ENCODE measurements around the gene BNC2.
A peak's percentile ranks its signal among the peaks of the same experiment; 100 is the strongest.

BNC2 gene

GRCh38 chr9:16813838-16814237 is 56.6 kb downstream of the BNC2 start:
- no peak overlapping the region for H3K27ac ChIP-seq (ENCODE audit: low read length)
- no peaks in the 10 kb centered on the region for H3K27me3 ChIP-seq (ENCODE audit: low read depth, low read length)
- peaks cover 0 to 18% of the 10 kb centered on the region in 2 donors for H3K4me1 ChIP-seq (ENCODE audit: control insufficient read depth in 1 of 2, insufficient read depth in 2 of 2, low read length in 2 of 2)
- no peak overlapping the region for H3K4me3 ChIP-seq (ENCODE audit: low read depth in 1 of 2, low read length in 2 of 2)
- H3K36me3 ChIP-seq (ENCODE audit: control insufficient read depth in 1 of 2, insufficient read depth in 2 of 2, low read length in 2 of 2), result no peaks in the 10 kb centered on the region
- H3K9me3 ChIP-seq (ENCODE audit: control insufficient read depth in 1 of 2, low read length in 2 of 2), result no peaks in the 10 kb centered on the region

GRCh38 chr9:16811987-16812685 is 58.3 kb downstream of the BNC2 start:
- peaks cover 0 to 19% of the 10 kb centered on the region in 2 donors for H3K4me1 ChIP-seq (ENCODE audit: control insufficient read depth in 1 of 2, insufficient read depth in 2 of 2, low read length in 2 of 2)
- no peaks in the 10 kb centered on the region for H3K27me3 ChIP-seq (ENCODE audit: low read depth, low read length)
- no peaks in the 10 kb centered on the region for H3K36me3 ChIP-seq (ENCODE audit: control insufficient read depth in 1 of 2, insufficient read depth in 2 of 2, low read length in 2 of 2)
- no peak overlapping the region for H3K4me3 ChIP-seq (ENCODE audit: low read depth in 1 of 2, low read length in 2 of 2)
- H3K27ac ChIP-seq (ENCODE audit: low read length), result no peak overlapping the region
- H3K9me3 ChIP-seq (ENCODE audit: control insufficient read depth in 1 of 2, low read length in 2 of 2), result no peaks in the 10 kb centered on the region

- Histone ChIP-seq H3K36me3 (ENCODE audit: control insufficient read depth in 1 of 2, insufficient read depth in 2 of 2, low read length in 2 of 2) (no peaks in the 10 kb centered on the region), H3K4me3 (ENCODE audit: low read depth in 1 of 2, low read length in 2 of 2) (no peak overlapping the region), H3K4me1 (ENCODE audit: control insufficient read depth in 1 of 2, insufficient read depth in 2 of 2, low read length in 2 of 2) (peaks cover 0 to 15% of the 10 kb centered on the region in 2 donors), H3K27ac (ENCODE audit: low read length) (no peak overlapping the region), H3K27me3 (ENCODE audit: low read depth, low read length) (no peaks in the 10 kb centered on the region), H3K9me3 (ENCODE audit: control insufficient read depth in 1 of 2, low read length in 2 of 2) (no peaks in the 10 kb centered on the region)
These were observed 60.4 kb downstream of the BNC2 start for GRCh38 chr9:16809912-16810610.

- Histone ChIP-seq H3K27me3 (ENCODE audit: low read depth, low read length) (no peaks in the 10 kb centered on the region), H3K27ac (ENCODE audit: low read length) (no peak overlapping the region), H3K9me3 (ENCODE audit: control insufficient read depth in 1 of 2, low read length in 2 of 2) (no peaks in the 10 kb centered on the region), H3K4me3 (ENCODE audit: low read depth in 1 of 2, low read length in 2 of 2) (no peak overlapping the region), H3K36me3 (ENCODE audit: control insufficient read depth in 1 of 2, insufficient read depth in 2 of 2, low read length in 2 of 2) (no peaks in the 10 kb centered on the region), H3K4me1 (ENCODE audit: control insufficient read depth in 1 of 2, insufficient read depth in 2 of 2, low read length in 2 of 2) (peaks cover 0 to 15% of the 10 kb centered on the region in 2 donors)
These were observed 63.8 kb downstream of the BNC2 start for GRCh38 chr9:16806674-16807073.

- Histone ChIP-seq H3K9me3 (ENCODE audit: control insufficient read depth in 1 of 2, low read length in 2 of 2) (no peaks in the 10 kb centered on the region), H3K27ac (ENCODE audit: low read length) (no peak overlapping the region), H3K27me3 (ENCODE audit: low read depth, low read length) (no peaks in the 10 kb centered on the region), H3K4me1 (ENCODE audit: control insufficient read depth in 1 of 2, insufficient read depth in 2 of 2, low read length in 2 of 2) (peaks cover 0 to 9% of the 10 kb centered on the region in 2 donors), H3K36me3 (ENCODE audit: control insufficient read depth in 1 of 2, insufficient read depth in 2 of 2, low read length in 2 of 2) (no peaks in the 10 kb centered on the region), H3K4me3 (ENCODE audit: low read depth in 1 of 2, low read length in 2 of 2) (no peak overlapping the region)
These were observed 66.8 kb downstream of the BNC2 start for GRCh38 chr9:16803648-16804047.

GRCh38 chr9:16801871-16802466 is 68.5 kb downstream of the BNC2 start:
- Histone ChIP-seq H3K4me1 (ENCODE audit: control insufficient read depth in 1 of 2, insufficient read depth in 2 of 2, low read length in 2 of 2) (peaks cover 0 to 15% of the 10 kb centered on the region in 2 donors), H3K4me3 (ENCODE audit: low read depth in 1 of 2, low read length in 2 of 2) (no peak overlapping the region), H3K27ac (ENCODE audit: low read length) (no peak overlapping the region), H3K27me3 (ENCODE audit: low read depth, low read length) (no peaks in the 10 kb centered on the region), H3K9me3 (ENCODE audit: control insufficient read depth in 1 of 2, low read length in 2 of 2) (no peaks in the 10 kb centered on the region), H3K36me3 (ENCODE audit: control insufficient read depth in 1 of 2, insufficient read depth in 2 of 2, low read length in 2 of 2) (no peaks in the 10 kb centered on the region)

- H3K27me3 ChIP-seq (ENCODE audit: low read depth, low read length), result no peaks in the 10 kb centered on the region
- no peak overlapping the region for H3K27ac ChIP-seq (ENCODE audit: low read length)
- no peaks in the 10 kb centered on the region for H3K36me3 ChIP-seq (ENCODE audit: control insufficient read depth in 1 of 2, insufficient read depth in 2 of 2, low read length in 2 of 2)
- peaks cover 0 to 14% of the 10 kb centered on the region in 2 donors for H3K4me1 ChIP-seq (ENCODE audit: control insufficient read depth in 1 of 2, insufficient read depth in 2 of 2, low read length in 2 of 2)
- no peaks in the 10 kb centered on the region for H3K9me3 ChIP-seq (ENCODE audit: control insufficient read depth in 1 of 2, low read length in 2 of 2)
- H3K4me3 ChIP-seq (ENCODE audit: low read depth in 1 of 2, low read length in 2 of 2), result no peak overlapping the region
These were observed 74.1 kb downstream of the BNC2 start for GRCh38 chr9:16796304-16796825.

GRCh38 chr9:16794871-16795639 is 75.4 kb downstream of the BNC2 start:
- H3K4me3 ChIP-seq (ENCODE audit: low read depth in 1 of 2, low read length in 2 of 2), result no peak overlapping the region
- peaks cover 0 to 14% of the 10 kb centered on the region in 2 donors for H3K4me1 ChIP-seq (ENCODE audit: control insufficient read depth in 1 of 2, insufficient read depth in 2 of 2, low read length in 2 of 2)
- no peaks in the 10 kb centered on the region for H3K36me3 ChIP-seq (ENCODE audit: control insufficient read depth in 1 of 2, insufficient read depth in 2 of 2, low read length in 2 of 2)
- H3K9me3 ChIP-seq (ENCODE audit: control insufficient read depth in 1 of 2, low read length in 2 of 2), result no peaks in the 10 kb centered on the region
- H3K27ac ChIP-seq (ENCODE audit: low read length), result peak overlapping the region; percentile 5
- no peaks in the 10 kb centered on the region for H3K27me3 ChIP-seq (ENCODE audit: low read depth, low read length)

GRCh38 chr9:16794103-16794502 is 76.4 kb downstream of the BNC2 start:
- H3K4me1 ChIP-seq (ENCODE audit: control insufficient read depth in 1 of 2, insufficient read depth in 2 of 2, low read length in 2 of 2), result peaks cover 0 to 14% of the 10 kb centered on the region in 2 donors
- no peaks in the 10 kb centered on the region for H3K27me3 ChIP-seq (ENCODE audit: low read depth, low read length)
- no peaks in the 10 kb centered on the region for H3K36me3 ChIP-seq (ENCODE audit: control insufficient read depth in 1 of 2, insufficient read depth in 2 of 2, low read length in 2 of 2)
- no peaks in the 10 kb centered on the region for H3K9me3 ChIP-seq (ENCODE audit: control insufficient read depth in 1 of 2, low read length in 2 of 2)
- H3K4me3 ChIP-seq (ENCODE audit: low read depth in 1 of 2, low read length in 2 of 2), result no peak overlapping the region
- H3K27ac ChIP-seq (ENCODE audit: low read length), result peak overlapping the region; percentile 5

- H3K4me1 ChIP-seq (ENCODE audit: control insufficient read depth in 1 of 2, insufficient read depth in 2 of 2, low read length in 2 of 2), result peaks cover 0 to 23% of the 10 kb centered on the region in 2 donors
- H3K36me3 ChIP-seq (ENCODE audit: control insufficient read depth in 1 of 2, insufficient read depth in 2 of 2, low read length in 2 of 2), result no peaks in the 10 kb centered on the region
- no peaks in the 10 kb centered on the region for H3K9me3 ChIP-seq (ENCODE audit: control insufficient read depth in 1 of 2, low read length in 2 of 2)
- no peaks in the 10 kb centered on the region for H3K27me3 ChIP-seq (ENCODE audit: low read depth, low read length)
- no peak overlapping the region for H3K27ac ChIP-seq (ENCODE audit: low read length)
- H3K4me3 ChIP-seq (ENCODE audit: low read depth in 1 of 2, low read length in 2 of 2), result no peak overlapping the region
These were observed 82.7 kb downstream of the BNC2 start for GRCh38 chr9:16787724-16788123.

- Histone ChIP-seq H3K27ac (ENCODE audit: low read length) (no peak overlapping the region), H3K4me3 (ENCODE audit: low read depth in 1 of 2, low read length in 2 of 2) (no peak overlapping the region), H3K4me1 (ENCODE audit: control insufficient read depth in 1 of 2, insufficient read depth in 2 of 2, low read length in 2 of 2) (peaks cover 0 to 23% of the 10 kb centered on the region in 2 donors), H3K27me3 (ENCODE audit: low read depth, low read length) (no peaks in the 10 kb centered on the region), H3K9me3 (ENCODE audit: control insufficient read depth in 1 of 2, low read length in 2 of 2) (no peaks in the 10 kb centered on the region), H3K36me3 (ENCODE audit: control insufficient read depth in 1 of 2, insufficient read depth in 2 of 2, low read length in 2 of 2) (no peaks in the 10 kb centered on the region)
These were observed 86.5 kb downstream of the BNC2 start for GRCh38 chr9:16784002-16784401.
